ENCODE results near the gene FOXA2. TPM values are rescaled to one million over a fixed set of nuclear protein-coding genes. Genes with fewer than 3 reads are reported as not detected.
A peak's percentile ranks its signal among the peaks of the same experiment; 100 is the strongest.

Gene FOXA2
- total and polyA plus RNA-seq, 2 of the 13 experiments (the other 11 are each of a cell fraction or from before 2014, with no cell fraction given): 8.8 to 12.2 TPM

DNA sequence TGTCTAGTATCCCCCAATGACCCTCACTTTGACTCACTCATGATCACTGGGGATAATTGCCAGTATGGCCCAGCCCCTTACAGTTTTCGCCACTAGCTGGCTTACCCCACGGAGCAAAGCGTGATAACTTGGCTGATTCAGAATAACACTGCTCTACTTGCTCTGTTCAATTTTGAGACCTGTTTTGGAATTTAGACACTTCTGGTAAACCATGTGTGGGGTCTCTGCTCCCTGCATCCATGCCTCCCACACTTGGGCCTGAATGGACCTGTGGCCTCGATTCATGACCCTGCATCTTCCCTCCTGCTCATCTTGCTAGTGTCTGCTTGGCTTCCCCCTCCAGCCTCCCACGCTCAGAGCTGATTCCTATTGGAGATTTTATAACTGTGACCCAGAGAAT lies 48.9 kb downstream of the FOXA2 start (continued):
- TF ChIP-seq, protein P1, sequence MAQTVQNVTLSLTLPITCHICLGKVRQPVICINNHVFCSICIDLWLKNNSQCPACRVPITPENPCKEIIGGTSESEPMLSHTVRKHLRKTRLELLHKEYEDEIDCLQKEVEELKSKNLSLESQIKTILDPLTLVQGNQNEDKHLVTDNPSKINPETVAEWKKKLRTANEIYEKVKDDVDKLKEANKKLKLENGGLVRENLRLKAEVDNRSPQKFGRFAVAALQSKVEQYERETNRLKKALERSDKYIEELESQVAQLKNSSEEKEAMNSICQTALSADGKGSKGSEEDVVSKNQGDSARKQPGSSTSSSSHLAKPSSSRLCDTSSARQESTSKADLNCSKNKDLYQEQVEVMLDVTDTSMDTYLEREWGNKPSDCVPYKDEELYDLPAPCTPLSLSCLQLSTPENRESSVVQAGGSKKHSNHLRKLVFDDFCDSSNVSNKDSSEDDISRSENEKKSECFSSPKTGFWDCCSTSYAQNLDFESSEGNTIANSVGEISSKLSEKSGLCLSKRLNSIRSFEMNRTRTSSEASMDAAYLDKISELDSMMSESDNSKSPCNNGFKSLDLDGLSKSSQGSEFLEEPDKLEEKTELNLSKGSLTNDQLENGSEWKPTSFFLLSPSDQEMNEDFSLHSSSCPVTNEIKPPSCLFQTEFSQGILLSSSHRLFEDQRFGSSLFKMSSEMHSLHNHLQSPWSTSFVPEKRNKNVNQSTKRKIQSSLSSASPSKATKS (CRISPR knock-in tag; IDR thresholded peaks at IDR 0.05): no peak
- TF ChIP-seq, protein P2, sequence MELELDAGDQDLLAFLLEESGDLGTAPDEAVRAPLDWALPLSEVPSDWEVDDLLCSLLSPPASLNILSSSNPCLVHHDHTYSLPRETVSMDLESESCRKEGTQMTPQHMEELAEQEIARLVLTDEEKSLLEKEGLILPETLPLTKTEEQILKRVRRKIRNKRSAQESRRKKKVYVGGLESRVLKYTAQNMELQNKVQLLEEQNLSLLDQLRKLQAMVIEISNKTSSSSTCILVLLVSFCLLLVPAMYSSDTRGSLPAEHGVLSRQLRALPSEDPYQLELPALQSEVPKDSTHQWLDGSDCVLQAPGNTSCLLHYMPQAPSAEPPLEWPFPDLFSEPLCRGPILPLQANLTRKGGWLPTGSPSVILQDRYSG (CRISPR knock-in tag; IDR thresholded peaks at IDR 0.05): no peak
- TF ChIP-seq ZNF431 (CRISPR knock-in tag; IDR thresholded peaks at IDR 0.05; ENCODE audit: borderline replicate concordance, low read depth): no peak
- no peak for TF ChIP-seq EZH2 (conservative IDR thresholded peaks at IDR 0.05; ENCODE audit: low read depth, low read length)
- TF ChIP-seq SMC3 (IDR thresholded peaks at IDR 0.05; ENCODE audit: low read length): no peak
- TF ChIP-seq ATAD3A (CRISPR knock-in tag; IDR thresholded peaks at IDR 0.05): no peak

DNA sequence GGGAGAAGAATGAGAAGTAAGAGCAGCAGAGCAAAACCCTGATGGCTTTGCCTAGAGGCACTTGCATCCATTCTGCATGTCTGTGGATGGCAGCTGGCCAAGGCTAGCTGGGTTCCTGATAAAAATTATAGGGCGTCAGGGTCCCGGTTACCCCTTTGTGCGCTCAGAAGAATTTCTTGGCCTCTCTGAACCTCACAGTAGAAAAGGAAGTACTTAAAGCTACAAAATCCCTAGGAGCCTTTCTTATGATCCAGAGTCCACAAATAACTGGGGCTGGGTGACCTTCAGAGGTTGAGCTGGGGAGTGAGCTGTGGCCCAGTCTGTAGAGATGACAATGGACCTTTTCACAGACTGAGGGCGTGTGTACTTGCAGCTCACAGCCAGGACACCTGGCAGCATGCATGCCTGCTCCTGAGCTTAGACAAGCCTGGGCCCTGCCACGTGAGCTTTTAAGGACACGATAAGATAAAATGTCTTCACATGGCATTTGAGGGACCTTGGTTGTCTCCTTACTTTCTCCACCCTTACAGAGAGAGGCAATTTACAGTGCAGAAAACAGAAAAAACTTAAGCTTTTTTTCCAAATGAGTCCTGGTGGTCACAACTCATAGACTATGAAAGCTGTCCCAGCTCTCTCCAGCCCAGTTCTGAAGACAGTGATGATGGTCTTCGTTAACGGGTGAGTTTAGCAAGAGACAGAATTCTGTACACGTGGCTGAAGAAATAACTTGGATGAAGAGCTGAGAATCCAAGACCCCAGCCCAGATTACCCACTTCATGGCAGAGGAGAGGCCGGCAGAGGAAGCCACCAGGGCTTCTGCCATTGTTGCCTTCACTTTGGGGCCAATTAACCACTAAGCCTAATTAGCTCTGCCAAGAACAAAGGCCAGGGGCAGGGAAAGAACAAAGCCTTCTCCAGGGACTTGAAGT lies 50.3 kb downstream of the FOXA2 start:
- in situ Hi-C loops (cut with HindIII; ENCODE audit: extremely low pct_ligation_motif_present, low pct_unique_long_range_greater_than_20kb): no loop called here
- peaks cover 89% of the 10 kb centered on the region for H3K4me1 ChIP-seq (ENCODE audit: insufficient read depth, low read length)
- peak overlapping the region; percentile 48 for H3K4me2 ChIP-seq (ENCODE audit: low read depth, low read length)
- intact Hi-C loops (cut with micrococcal nuclease; ENCODE audit: unreplicated experiment): loop anchor here (1.0 to 2.0 kb wide), 5 partner anchors 9 to 49 kb away; no protein-coding TSS in a partner anchor
- H3K27me3 ChIP-seq (ENCODE audit: control insufficient read depth in 1 of 2, insufficient read depth in 2 of 2, low read length in 2 of 2): no peaks in the 10 kb centered on the region
- no peaks in the 10 kb centered on the region for H3K9me3 ChIP-seq (ENCODE audit: low read length)
- BruUV-seq (replicated peaks): TSS peak; percentile 83
- 32% methylated on average over 10 of the region's 10 CpGs for WGBS (ENCODE audit: low lambda C conversion rate)
- DNase-seq (ENCODE audit: low spot score) (peak; percentile 97), ATAC-seq (peak; percentile 98), FAIRE-seq (peak; percentile 84)
- no peaks in the 10 kb centered on the region for H4K20me1 ChIP-seq (ENCODE audit: insufficient read depth, low read length)
- no peak overlapping the region for H3K4me3 ChIP-seq (replicated peaks in 1 of 3; ENCODE audit: insufficient read depth in 1 of 3, low read depth in 2 of 3, low read length in 3 of 3)
- no peaks in the 10 kb centered on the region for H3K79me2 ChIP-seq (ENCODE audit: insufficient read depth, low read length)
- ChIA-PET CTCF (ENCODE audit: low intra/inter-chr PET ratio, low total read pairs) (no interaction called here), POLR2A (interaction anchor here (1.0 to 4.7 kb wide), 20 partner anchors 10 to 158 kb away, joined by 3 to 150 read pairs (median 8); partner anchors contain the start of gene FOXA2)
- H2AFZ ChIP-seq (ENCODE audit: low read length): no peak overlapping the region
- no peaks in the 10 kb centered on the region for H3K36me3 ChIP-seq (replicated peaks in 1 of 2; ENCODE audit: control insufficient read depth in 1 of 2, insufficient read depth in 2 of 2, low read length in 2 of 2)
- peak overlapping the region; percentile 77 for H3K27ac ChIP-seq (ENCODE audit: extremely low read length, insufficient read depth, low read length)
- H3K9ac ChIP-seq (ENCODE audit: insufficient read depth, low read depth, low read length): peak overlapping the region; percentile 40
- TF ChIP-seq ELF4 (CRISPR knock-in tag; IDR thresholded peaks at IDR 0.05; ENCODE audit: borderline replicate concordance): peak; percentile 96
- peak; percentile 99 for TF ChIP-seq ZFP82 (CRISPR knock-in tag; IDR thresholded peaks at IDR 0.05; ENCODE audit: borderline replicate concordance)
- TF ChIP-seq, protein P3, sequence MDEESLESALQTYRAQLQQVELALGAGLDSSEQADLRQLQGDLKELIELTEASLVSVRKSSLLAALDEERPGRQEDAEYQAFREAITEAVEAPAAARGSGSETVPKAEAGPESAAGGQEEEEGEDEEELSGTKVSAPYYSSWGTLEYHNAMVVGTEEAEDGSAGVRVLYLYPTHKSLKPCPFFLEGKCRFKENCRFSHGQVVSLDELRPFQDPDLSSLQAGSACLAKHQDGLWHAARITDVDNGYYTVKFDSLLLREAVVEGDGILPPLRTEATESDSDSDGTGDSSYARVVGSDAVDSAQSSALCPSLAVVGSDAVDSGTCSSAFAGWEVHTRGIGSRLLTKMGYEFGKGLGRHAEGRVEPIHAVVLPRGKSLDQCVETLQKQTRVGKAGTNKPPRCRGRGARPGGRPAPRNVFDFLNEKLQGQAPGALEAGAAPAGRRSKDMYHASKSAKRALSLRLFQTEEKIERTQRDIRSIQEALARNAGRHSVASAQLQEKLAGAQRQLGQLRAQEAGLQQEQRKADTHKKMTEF (CRISPR knock-in tag; IDR thresholded peaks at IDR 0.05): peak; percentile 95
- TF ChIP-seq POGZ (CRISPR knock-in tag; IDR thresholded peaks at IDR 0.05): peak; percentile 99
- TF ChIP-seq ZNF33A (CRISPR knock-in tag; IDR thresholded peaks at IDR 0.05; ENCODE audit: borderline replicate concordance): peak; percentile 99
- TF ChIP-seq ZNF678 (CRISPR knock-in tag; IDR thresholded peaks at IDR 0.05): peak; percentile 99
- TF ChIP-seq KDM6A (CRISPR knock-in tag; IDR thresholded peaks at IDR 0.05; ENCODE audit: low read depth): no peak; the same call in none of the 2 replicates
- TF ChIP-seq ZNF333 (CRISPR knock-in tag; IDR thresholded peaks at IDR 0.05; ENCODE audit: borderline replicate concordance): peak; percentile 98
- TF ChIP-seq, protein P4, sequence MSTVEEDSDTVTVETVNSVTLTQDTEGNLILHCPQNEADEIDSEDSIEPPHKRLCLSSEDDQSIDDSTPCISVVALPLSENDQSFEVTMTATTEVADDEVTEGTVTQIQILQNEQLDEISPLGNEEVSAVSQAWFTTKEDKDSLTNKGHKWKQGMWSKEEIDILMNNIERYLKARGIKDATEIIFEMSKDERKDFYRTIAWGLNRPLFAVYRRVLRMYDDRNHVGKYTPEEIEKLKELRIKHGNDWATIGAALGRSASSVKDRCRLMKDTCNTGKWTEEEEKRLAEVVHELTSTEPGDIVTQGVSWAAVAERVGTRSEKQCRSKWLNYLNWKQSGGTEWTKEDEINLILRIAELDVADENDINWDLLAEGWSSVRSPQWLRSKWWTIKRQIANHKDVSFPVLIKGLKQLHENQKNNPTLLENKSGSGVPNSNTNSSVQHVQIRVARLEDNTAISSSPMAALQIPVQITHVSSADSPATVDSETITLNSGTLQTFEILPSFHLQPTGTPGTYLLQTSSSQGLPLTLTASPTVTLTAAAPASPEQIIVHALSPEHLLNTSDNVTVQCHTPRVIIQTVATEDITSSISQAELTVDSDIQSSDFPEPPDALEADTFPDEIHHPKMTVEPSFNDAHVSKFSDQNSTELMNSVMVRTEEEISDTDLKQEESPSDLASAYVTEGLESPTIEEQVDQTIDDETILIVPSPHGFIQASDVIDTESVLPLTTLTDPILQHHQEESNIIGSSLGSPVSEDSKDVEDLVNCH (CRISPR knock-in tag; IDR thresholded peaks at IDR 0.05): peak; percentile 97
